HG03342 (cell line): Measurements from ENCODE around the gene FANK1.
"Not testable (repeated sequence)": the region's sequence is repeated elsewhere in the genome, so short reads cannot be mapped to it uniquely, and the experiment has no call there.

Experiments used
- ATAC-seq: cut with Tn5 transposase; IDR thresholded peaks from one replicate; pipeline ENCODE4 v1.9.1; 2021; ENCODE audit warnings: mild to moderate bottlenecking, moderate library complexity; ENCODE audit not compliant: unreplicated experiment

The FANK1 gene

GRCh38 chr10:125926247-125926646, 29.9 kb downstream of the FANK1 start:
- no peak for ATAC-seq

- not testable (repeated sequence) for ATAC-seq
These were observed 30.9 kb downstream of the FANK1 start for GRCh38 chr10:125927265-125927664.

- ATAC-seq, result no peak
These were observed 32.7 kb downstream of the FANK1 start for GRCh38 chr10:125928928-125929585.

GRCh38 chr10:125929618-125930017, 33.3 kb downstream of the FANK1 start:
- ATAC-seq, result no peak

GRCh38 chr10:125933693-125934092, 37.3 kb downstream of the FANK1 start:
- ATAC-seq, result no peak

DNA sequence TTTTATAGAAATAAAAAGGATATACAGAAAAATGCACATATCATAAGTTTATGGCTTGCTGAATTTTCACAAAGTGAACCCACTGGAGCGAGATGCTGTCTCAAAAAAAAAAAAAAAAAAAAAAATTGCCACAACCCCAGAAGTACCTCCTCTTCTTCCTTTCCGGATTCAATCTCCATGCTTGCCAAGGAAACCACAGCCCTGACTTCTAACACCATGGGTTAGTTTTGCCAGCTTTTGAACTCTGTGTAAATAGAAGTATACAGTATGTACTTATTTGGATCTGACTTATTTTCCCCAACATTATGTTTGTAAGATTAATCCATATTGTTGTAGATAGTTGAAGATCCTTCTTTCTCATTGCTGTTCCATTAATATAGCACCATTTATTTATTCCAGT, 40.0 kb downstream of the FANK1 start:
- ATAC-seq, result no peak

DNA sequence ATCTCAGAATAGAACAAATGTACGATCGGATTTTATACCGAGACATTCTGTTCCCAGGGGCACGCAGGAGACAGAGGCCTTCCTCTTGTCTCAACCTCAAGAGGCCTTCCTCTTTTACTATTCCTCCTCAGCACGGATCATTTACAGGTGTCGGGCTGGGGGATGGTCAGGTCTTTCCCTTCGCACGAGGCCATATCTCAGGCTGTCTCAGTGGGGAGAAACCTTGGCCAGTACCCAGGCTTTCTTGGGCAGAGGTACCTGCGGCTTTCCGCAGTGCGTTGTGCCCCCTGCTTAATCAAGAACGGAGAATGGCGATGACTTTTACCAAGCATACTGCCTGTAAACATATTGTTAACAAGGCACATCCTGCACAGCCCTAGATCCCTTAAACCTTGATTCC, 44.2 kb downstream of the FANK1 start:
- no peak for ATAC-seq

- no peak for ATAC-seq
These were observed 54.9 kb downstream of the FANK1 start for GRCh38 chr10:125951290-125951689.

DNA sequence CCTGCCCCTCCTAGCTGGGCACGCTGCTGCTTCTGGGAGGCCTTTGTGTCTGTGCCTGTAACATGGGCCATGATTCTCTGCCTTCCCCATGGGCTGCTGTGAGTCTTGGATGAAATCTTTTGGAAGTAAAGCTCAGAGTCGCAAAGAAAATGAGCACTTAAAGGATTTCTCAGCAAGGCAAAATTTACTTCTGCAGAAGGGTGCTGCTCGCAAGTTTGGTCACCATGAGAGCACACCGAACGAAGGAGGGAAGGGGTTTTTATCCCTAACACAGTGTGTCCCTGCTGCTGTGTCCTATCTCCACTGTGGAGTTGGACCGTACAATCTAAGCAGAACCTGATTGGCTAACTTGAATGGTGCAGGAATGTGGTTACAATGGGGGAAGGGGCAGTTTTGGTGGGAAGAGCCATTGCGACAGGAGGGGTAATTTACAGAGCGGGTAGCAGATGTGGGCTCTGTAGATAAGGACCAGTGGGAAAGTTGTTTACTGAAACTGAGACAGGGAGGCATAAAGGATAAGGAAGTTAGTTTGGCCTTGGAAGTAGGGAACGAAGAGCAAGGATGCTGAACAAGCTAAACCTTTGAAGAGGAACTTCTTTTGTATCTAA, 57.5 kb downstream of the FANK1 start:
- no peak for ATAC-seq

- ATAC-seq, result no peak
These were observed 59.4 kb downstream of the FANK1 start for GRCh38 chr10:125955766-125956165.

DNA sequence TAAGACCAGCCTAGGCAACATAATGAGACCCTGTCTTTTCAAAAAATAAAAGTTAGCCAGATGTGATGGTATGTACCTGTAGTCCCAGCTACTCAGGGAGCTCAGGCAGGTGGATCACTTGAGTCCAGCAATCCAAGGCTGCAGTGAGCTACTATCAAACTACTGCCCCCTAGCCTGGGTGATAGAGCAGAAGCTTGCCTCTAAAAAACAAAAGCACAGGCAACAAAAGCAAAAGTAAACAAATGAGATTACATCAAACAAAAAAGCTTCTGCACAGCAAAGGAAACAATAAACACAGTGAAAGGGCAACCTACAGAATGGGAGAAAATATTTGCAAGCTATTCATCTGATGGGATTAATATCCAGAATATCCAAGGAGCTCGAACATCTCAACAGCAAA, 65.4 kb downstream of the FANK1 start:
- ATAC-seq, result no peak

GRCh38 chr10:125962200-125962599, 65.8 kb downstream of the FANK1 start:
- ATAC-seq, result no peak

GRCh38 chr10:125964558-125964957, 68.2 kb downstream of the FANK1 start:
- ATAC-seq, result no peak

- ATAC-seq, result no peak
These were observed 71.2 kb downstream of the FANK1 start for GRCh38 chr10:125967533-125967932.

- not testable (repeated sequence) for ATAC-seq
These were observed 73.8 kb downstream of the FANK1 start for GRCh38 chr10:125970077-125970630.

- no peak for ATAC-seq
These were observed 80.7 kb downstream of the FANK1 start for GRCh38 chr10:125976960-125977605.

DNA sequence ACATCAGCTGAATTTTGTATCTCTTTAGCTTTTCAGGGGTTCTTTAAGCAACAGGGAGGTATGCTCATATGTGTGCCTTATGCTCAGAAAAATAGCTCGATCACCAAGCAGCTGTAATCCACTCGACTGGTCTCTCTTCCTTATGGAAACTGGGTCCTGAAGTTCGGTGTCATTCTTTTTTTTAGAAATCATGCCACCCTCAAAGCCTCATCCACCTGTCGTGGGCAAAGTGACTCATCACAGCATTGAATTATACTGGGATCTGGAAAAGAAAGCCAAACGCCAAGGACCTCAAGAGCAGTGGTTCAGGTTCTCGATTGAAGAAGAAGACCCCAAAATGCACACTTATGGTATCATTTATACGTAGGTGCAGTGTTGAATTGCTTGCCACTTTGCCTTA, 83.6 kb downstream of the FANK1 start:
- ATAC-seq, result no peak

DNA sequence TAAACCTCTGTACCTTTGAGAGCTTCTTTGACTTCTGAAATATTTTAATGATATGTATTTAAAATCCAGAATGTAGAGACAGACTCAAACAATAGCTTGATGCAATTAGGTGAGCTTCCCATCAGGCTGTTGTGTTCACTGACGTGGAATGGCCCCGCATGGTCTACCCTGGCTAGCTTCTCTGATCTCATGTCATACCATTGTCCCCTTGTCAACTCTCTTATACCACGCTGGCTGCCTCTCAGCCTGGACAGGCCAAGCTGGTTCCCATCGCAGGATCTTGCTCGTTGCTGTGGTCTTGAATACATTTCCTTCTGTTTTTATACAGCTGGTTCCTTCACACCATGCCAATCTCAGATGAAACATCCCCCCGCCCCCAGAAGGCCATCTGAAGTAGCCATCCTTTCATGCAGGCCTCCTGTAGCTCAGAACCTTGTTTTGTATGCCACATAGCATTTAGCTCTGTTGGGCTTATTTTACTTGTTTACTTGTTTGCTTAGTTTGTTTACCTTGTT, 84.2 kb downstream of the FANK1 start:
- ATAC-seq, result no peak

- ATAC-seq, result peak; percentile 84
These were observed 86.0 kb downstream of the FANK1 start for GRCh38 chr10:125982260-125982948.

DNA sequence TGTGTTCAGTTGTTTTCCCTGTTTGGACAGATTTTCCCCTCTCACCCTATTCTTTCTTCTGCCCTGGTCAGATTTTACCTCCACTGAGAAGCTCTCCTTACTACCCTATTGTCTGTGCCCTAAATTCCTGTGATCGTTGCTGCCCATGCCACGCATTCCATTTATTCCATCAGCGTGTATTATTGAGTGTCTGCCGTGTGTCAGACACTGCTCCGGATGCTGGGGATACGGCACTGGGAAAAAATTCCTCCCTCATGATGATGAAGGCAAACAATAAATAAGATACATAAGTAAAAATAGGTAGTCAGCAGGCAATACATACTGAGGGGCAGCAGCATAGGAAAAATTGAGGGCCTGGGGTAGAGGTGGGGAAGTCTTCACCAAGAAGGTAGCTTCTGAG, 86.8 kb downstream of the FANK1 start:
- ATAC-seq, result no peak

DNA sequence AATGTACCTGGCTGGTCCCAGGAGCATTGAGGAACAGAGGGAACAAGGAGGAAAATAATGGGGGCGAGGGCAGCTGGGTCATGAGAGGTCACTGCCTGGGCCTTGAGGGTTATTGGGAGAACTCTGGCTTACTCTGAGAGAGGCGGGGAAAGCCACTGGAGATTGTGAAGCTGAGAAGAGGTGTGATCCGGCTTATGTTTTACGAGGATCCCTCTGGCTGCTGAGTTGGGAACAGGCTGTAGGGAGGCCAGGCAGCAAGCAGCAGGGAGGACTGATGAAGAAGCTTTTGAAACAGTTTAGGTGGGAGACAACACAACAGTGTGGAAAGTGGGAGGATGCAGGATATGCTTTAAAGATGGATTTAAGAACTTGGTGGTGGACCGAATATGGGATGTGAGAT, 87.3 kb downstream of the FANK1 start:
- ATAC-seq, result no peak
